GM19328 (cell line): ENCODE data around the gene HDAC3.

Experiments
- ATAC-seq: cut with Tn5 transposase; IDR thresholded peaks from one replicate; pipeline ENCODE4 v1.9.1; 2021; ENCODE audit warnings: mild to moderate bottlenecking, moderate library complexity; ENCODE audit not compliant: unreplicated experiment

Gene HDAC3

DNA sequence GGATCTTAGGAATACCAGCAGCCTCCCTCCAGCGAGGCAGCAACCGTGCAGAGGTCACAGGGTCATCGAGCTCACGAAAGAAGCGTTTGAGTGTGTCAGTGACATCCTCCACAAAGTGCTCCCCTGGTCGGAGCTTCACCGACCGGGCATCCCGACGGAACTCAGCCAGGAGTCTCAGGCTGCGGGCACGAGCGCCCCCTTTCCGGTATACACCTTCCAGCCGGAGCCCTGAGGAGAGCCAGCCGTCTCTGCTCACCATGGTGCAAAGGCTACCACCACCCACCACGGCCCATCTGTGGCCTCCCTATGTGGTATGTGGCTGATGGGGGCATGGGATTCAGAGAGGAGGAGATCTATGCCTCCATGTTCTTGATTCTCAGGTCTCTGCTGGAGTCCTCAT, 25.4 kb upstream of the HDAC3 start:
- no peak for ATAC-seq

DNA sequence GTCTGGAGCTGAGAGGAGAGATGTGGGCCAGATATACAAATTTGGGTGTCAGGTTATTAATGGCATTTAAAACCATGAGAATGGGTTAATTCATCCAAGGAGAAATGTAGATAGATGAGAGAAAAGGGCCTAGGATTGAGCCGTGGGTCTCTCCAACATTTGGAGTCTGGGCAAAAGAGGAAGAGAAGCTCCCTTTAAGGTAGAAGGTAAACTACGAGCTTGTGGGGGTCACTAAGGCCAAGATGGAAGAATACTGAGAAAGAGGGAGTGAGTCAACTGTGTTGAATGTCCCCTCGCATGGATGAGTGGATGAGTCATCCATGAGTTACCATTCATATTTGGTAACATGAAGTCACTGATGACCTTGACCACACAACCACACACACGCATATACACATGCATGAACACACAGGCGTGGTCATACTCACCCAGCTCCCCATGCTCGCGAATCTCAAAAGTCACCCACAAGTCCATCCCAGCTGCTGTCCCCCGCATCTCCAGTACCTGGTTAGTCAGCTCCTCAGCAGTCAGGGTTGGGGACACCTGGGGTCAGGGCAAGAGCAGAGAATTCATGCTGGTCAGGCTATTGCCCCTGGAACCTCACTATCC, 21.4 kb upstream of the HDAC3 start:
- no peak for ATAC-seq

DNA sequence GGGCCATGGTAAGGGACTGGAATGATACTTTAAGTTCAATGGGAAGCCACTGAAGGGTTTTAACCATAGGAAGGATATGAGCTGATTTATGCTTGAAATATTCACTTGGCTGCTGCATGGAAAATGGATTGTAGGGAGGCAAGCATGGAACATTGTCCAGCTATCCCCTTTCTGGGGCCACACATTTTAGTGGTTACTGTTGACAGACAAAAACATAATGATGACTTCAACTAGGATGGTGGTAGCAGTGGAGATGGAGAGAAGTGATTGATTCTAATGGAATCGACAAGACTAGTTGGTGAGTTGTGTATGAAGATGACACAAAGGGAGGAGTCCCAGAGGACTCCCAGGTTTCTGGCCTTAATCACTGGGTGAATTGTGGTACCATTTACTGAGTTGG, 20.8 kb upstream of the HDAC3 start:
- no peak for ATAC-seq

DNA sequence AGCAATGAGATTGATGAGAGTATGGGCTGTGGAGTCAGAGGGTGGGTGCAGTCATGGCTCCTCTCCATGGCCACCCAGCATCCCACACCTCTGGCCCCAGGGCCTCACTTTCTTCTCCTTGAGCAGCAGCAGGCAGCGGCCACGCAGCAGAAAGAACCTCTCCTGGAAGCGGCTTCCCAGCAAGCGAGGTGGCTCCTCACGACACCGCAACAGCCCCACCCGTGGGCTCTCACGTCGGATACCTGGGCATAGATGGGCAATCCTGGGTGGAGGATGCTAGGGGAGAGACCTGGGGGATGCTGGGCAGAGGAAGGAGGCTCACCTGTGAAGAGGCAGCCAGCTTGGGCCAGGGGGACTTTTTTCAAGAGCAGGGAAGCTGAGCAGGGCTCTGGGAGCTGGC, 19.7 kb upstream of the HDAC3 start:
- ATAC-seq, result no peak

DNA sequence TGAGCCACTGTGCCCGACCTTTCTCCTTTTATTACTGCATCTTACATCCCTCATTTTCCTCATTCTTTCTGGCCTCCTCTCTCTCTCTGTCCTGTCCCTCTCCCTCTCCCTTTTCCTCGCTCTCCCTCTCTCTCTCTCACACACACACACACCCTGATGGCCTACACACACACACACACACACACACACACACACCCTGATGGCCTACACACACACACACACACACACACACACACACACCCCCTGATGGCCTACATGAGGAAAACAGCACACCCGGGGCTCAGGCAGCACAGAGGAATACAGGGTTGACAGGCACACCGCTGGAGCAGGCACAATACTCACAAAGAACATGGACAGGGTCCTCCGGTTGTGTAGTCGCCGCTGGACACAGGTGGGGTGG, 18.4 kb upstream of the HDAC3 start:
- ATAC-seq, result no peak

DNA sequence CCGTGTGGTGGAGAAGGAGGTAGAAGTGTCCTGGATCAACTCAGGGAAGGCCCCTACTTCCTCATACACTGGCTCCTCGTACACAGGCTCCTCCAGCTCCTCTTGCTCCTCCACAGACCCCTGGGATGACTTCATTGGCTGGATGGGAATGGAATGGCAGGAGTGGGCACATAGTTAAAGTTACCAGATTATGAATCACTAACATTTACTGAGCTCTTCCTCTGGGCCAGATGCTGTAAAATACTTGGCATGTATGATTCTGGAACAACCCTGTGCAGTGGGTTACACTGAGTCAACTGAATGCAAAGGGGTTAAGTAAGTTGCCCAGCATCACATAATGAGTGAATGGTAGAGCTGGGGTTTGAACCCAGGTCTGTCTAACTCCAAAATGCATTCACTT, 17.6 kb upstream of the HDAC3 start:
- ATAC-seq, result no peak

DNA sequence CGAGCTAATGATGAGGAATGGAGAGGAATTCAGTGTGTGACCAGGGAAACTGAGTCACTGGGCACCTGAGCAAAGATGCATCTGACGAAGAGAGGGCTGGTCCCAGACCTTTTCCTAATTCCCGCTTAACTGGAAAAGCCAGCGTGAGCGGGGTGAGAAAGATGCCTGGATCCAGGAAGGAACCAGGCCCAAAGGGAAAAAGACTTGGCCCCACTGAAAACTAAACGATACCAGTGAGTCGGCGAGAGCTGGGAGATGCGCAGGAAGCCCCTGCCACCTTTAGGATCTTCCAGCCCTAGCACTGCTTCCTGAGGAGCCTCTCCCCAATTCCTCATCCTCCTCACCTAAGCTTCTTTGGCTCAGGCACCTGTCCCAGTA, 15.1 kb upstream of the HDAC3 start:
- no peak for ATAC-seq

DNA sequence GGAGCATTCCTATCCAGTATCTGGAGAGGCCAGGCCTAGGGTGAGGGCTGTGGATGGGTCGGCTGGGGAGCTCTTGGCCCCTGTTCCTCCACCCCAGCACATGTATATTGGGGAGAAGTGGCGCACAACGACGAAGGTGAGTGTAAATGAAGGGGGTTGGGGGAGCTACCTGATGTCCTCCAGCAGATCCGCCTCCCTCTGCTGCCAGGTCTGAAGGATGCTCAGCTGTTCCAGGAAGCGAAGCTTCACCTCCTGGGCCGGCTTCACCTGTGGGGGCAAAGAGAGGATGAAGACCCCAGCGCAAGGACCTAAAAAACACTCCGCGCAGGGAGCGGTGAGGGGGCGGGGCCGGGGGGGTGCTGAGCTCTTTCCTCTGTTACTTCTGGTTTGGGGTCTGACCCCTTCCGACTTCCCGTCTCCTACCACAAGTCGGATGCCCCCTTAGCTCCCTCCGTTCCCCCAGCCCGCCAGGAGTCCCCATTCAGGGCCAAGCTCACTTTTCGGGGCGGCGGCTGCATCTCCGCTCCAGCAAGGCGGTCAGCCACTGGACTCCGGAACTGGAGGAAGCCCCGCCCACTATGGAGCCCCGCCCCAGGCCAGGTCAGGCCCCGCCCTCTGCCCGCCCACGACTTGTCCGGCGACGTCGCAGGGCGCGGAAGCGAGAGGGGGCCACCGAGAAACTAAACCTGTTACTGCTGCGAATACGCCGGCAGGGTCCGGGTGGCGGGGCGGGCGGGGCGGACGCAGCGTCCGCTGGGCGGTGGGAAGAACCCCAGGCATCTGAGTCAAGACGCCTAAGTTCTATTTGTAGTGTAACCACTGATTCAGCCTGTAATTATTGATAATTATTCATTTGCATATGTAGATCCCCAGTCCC, 14.4 kb upstream of the HDAC3 start, which contains the start of gene FCHSD1:
Gene FCHSD1, minus strand, starts transcription at position 568 of the 877 bp plus-strand sequence. Its CDS starts 50 bp downstream, at position 518.
- ATAC-seq, result peak; percentile 95

DNA sequence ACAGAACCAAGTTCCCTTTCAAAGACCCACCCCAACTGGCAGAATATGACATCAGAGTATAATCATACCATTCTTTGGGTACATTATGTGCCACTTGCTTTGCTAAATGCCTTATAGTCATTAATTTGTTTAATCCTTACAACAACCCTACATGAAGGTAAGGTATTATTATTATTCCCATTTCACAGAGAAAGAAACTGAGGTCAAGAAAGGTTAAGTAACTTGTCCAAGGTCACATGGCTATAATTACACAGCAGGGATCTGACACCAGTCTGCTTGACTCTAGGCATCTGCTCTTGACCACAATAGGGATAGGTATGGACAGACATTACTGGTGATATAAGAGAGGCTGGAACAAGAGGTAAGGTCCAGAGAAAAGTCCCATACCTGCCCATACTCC, 13.3 kb upstream of the HDAC3 start:
- no peak for ATAC-seq

DNA sequence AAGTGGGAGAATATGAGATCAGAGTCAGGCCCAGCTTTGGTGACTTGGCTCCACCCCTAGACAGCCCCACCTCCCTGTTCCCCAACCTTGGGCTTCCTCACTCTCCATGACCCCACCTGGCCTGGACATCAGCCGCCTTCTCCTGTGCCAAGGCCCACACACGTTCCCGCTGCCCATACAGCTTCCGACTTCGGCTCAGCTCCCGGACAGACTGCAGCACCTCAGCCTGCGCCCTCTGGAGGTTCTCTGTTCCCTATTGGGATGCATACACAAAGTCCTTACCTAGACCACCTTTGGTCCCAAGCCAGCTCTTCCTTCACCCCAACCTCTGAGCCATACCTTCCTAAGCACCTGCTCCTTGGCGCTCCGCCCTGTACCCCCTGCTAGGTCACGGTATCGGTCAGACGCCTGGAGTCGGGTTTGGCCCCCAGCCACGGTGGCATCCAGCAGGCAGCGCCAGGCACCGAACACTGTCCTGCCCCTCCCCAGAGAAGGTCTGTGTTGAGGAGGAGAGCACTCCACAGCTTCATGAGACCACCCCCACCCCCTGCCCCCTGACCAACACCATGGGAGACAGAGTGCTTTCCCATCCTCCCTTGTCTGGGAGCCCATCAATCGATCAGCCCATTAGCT, 12.5 kb upstream of the HDAC3 start:
- ATAC-seq, result no peak

DNA sequence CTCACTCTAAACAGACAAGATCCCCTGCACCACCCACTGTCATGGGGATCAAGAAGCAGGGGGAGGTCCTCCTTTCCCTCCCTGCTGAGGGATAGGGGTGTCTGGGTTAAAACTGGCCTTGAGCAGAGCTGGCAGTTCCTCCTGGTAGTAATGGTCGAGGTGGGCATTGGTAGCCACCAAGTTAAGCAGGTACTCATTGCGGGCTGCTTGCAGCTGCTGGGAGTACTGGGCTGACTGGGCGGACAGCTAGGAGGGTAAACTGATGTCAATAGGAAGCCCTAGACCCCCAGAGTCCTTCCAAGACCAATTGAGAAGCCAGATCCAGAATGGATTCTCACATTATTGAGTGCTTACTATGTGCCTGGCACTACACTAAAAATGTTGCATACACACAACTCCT, 11.2 kb upstream of the HDAC3 start:
- ATAC-seq, result no peak

DNA sequence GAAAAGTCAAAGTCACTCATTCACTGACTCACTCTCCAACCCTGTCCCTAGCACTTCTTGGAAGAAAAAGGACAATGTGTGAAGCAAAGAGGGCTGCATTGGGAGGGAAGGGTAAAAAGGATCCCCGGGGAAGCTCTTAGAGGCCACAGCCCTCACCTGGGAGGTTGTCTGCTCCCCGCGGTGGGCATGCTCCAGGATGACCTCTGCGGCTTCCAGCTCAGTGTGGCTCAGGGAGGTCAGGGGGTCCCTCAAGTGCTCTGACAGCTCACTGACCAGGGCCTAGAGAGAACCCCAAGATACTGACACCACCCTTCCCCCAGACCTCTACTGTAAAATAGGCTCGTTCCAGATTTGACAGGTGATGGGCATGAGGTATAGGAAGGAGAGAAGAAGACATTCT, 10.6 kb upstream of the HDAC3 start:
- ATAC-seq, result no peak

DNA sequence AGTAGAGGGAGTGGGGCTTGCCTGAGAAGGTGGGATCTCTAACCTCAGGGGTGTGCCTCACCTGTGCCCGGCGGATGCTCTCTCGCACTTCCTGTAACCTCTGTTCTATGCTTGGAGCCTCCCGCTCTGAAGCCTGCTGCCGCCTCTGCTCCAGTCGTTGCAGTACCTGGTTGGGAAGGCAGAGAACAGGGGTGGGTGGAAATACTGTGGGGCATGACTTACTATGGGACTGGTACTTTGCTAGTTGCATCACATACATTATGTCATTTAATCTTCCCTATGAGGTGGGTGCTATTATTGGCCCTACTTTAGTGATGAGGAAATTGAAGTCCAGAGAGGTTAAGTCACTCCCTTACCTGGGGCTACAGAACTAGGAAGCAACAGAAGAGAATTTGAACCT, 9.4 kb upstream of the HDAC3 start:
- ATAC-seq, result no peak

DNA sequence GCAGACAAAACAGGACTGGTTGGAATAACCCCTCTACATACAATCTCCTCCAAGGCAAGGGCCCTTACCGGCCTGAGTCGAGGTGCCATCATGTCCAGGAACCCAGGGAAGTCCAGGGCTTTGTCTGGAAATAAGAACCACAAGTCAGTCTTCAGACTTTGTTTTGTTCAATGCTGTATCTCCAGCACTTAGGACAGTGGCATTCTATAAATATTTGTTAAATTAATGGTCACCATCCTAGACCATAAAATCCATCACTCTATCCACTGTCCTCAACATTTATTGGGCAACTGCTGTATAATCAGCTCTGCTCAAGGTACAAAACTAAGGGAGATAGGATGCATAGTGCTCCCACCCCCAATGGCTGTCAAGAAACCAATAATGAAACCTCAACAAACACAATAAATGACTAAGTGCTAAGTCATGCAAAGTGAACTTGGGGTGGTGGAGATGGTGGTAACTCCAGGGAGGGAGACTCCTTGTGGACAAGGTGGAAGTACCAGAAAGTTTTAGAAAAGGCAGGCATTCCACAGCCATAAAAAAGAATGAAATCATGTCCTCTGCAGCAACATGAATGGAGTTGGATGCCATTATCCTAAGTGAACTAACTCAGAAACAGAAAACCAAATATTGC, 5.1 kb upstream of the HDAC3 start:
- ATAC-seq, result no peak

DNA sequence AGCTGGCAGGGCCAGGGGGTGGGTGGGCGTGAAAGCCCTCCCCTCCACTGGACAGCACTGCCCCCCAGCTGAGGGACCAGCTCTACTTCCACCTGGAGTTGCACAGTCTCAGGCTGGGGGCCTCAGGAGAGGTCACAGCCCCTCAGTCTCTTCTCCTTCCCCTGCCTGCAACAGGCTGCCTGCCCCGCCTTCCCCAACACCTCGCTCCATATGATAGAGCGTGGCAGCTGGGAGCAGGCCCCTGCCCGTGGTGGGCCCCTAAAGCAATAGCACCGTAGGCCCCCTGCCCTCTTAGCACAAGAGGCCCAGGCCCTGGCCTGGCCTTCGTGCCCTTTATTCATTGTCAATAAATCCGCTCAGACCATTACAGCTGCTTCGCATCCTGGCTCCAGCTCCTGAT, 4.0 kb upstream of the HDAC3 start:
- ATAC-seq, result no peak

DNA sequence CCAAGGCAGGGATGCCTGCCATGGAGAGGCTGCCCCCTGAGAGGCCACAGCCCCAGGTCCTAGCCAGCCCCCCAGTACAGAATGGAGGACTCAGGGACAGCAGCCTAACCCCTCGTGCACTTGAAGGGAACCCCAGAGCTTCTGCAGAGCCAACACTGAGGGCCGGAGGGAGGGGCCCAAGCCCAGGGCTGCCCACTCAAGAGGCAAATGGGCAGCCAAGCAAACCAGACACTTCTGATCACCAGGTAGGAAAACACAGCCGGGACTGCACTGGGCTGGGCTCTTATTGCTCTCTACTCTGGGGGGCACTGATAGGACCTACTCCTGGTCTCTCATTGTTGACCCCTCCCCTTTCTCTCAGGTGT, 3.4 kb upstream of the HDAC3 start:
- no peak for ATAC-seq

DNA sequence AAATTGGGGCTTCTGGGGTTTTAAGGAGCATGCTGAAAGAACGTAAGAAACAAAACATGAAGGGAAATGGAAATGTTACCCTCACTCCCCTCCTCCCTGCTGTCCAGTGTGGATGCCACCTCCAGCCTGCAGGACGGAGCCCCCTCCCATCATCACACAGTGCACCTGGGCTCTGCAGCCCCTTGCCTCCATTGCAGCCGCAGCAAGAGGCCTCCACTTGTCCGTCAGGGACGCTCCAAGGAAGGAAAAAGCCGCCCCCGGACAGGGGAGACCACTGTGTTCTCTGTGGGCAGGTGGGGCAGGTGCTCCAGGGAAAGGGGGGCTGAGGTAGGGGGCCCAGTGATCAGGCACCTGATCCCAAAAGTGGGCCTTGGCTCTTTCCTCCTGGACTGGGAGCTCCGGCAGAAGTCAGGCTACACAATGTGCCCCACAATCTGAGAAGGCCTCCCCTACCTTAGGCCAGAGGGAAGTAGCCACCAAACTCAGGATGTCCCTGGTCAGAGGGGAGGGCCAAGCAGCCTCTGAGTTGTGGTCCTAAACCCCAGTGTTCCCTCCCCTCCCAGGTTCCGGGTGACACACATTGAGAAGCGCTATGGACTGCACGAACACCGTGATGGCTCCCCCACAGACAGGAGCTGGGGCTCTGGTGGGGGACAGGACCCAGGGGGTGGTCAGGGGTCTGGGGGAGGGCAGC, 2.9 kb upstream of the HDAC3 start:
- no peak for ATAC-seq

DNA sequence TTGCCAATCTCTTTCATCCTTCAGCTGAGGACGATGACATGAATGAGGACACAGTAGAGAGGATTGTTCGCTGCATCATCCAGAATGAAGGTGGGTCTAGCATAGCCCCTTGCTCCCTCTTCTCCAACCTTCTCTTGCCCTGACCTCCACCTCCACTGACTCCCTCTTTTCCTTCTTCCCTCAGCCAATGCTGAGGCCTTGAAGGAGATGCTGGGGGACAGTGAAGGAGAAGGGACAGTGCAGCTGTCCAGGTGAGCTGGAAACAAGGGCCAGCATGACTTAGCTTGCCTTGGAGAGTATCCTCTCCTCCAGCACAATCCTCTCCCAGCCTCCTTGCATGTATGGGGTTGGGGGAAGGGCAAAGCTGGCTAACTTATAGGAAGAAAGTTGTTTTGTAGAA, 2.1 kb upstream of the HDAC3 start:
- no peak for ATAC-seq

DNA sequence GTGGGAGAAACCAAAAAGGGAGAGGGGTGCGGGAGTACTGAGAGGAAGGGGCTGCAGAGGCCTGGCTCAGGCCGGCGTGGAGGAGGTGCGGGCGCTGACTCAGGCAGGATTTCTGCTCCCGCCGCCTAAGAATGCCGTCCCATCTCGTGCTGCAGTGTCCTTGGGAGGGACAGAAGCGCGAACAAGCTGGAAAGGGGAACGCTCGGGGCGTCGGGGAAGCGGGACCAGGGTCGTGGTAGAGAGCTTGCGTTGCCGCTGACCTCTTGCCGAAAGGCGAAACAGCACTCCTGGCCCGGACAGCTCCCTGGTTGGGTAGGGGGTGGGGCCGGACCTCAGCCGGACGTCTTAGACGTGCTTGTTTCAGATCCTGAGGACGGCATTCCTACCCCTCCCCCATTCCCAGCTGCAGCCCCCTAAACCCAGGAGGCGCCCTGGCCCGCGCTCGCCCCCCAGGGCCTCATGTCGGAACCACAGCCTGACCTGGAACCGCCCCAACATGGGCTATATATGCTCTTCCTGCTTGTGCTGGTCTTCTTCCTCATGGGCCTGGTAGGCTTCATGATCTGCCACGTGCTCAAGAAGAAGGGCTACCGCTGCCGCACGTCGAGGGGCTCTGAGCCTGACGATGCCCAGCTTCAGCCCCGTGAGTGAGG, 1.2 kb upstream of the HDAC3 start:
- ATAC-seq, result peak; percentile 30

DNA sequence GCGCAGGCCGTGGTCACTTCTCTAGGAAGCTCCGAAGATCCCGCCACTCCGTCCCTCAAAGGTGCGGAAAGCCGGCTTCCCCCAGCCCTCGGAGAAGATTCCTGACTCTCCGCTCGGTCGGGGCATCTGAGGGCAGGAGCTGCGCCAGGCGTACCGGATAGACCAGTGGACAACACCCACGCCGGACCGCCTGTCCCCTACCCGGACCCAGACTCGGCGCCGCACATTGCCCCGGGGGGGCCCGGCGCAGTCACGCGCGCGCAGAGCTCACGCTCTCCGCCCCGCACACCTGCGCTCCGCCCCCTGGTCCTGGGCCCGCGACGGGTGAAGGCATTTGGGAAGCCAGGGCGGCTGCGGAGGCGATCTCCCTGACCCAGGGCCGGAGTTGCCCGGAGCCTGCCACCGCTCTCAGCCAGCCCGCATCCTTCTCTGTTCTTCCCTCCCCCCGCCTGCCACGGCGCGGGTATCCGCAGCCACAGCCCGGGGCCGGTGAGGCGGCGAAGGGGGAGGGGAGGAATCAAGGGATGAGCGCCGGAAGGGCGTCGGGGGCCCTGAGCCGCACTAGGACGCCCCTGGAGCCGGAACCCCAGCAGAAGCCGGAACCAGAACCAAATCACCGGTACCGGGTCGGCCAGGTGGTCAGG, 596 bp upstream of the HDAC3 start:
- ATAC-seq, result peak; percentile 23
